Measurements from ENCODE around the gene DDX39B. TPM values are rescaled to one million over a fixed set of nuclear protein-coding genes. Genes with fewer than 3 reads are reported as not detected.

Gene DDX39B
- total and polyA plus RNA-seq, 2 experiments from 2014 or later: 210 to 287 TPM

DNA sequence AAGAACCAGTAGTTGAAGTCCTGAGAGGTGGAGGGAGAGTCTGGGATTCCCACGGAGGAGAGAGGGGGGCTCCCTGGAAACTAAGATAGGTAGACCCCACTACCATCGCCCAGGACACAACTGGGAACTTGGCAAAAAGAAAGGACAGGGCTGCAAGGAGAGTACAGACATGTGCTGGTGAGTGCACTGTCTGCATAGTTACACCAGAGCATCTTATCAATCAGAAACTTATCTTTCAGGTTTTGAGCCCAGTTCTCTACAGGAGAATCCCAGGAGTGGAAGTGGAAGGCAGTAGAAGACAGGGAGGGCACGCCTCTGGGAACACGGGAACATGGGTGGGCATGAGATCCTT lies 17.8 kb upstream of the DDX39B start:
- Histone ChIP-seq H3K4me1 (ENCODE audit: insufficient read depth) (no peaks in the 10 kb centered on the region), H3K9me2 (replicated peaks; ENCODE audit: insufficient read depth) (no peaks in the 10 kb centered on the region), H3K9me3 (ENCODE audit: low read depth) (no peaks in the 10 kb centered on the region), H4K20me1 (ENCODE audit: insufficient read depth, poor library complexity, severe bottlenecking) (no peaks in the 10 kb centered on the region), H3K27ac (no peak overlapping the region), H3K4me3 (no peak overlapping the region), H3K79me2 (no peaks in the 10 kb centered on the region), H3K4me2 (no peak overlapping the region), H2AFZ (no peak overlapping the region), H3K36me3 (replicated peaks; ENCODE audit: insufficient read depth, low read depth) (no peaks in the 10 kb centered on the region), H3K27me3 (no peaks in the 10 kb centered on the region)
- WGBS (ENCODE audit: low lambda C conversion rate, missing lambda C conversion rate): 98% methylated on average over 3 of the region's 4 CpGs
- TF ChIP-seq, protein P1, sequence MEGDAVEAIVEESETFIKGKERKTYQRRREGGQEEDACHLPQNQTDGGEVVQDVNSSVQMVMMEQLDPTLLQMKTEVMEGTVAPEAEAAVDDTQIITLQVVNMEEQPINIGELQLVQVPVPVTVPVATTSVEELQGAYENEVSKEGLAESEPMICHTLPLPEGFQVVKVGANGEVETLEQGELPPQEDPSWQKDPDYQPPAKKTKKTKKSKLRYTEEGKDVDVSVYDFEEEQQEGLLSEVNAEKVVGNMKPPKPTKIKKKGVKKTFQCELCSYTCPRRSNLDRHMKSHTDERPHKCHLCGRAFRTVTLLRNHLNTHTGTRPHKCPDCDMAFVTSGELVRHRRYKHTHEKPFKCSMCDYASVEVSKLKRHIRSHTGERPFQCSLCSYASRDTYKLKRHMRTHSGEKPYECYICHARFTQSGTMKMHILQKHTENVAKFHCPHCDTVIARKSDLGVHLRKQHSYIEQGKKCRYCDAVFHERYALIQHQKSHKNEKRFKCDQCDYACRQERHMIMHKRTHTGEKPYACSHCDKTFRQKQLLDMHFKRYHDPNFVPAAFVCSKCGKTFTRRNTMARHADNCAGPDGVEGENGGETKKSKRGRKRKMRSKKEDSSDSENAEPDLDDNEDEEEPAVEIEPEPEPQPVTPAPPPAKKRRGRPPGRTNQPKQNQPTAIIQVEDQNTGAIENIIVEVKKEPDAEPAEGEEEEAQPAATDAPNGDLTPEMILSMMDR (IDR thresholded peaks at IDR 0.05; ENCODE audit: poor library complexity): no peak
- no peak for TF ChIP-seq EZH2phosphoT487 (IDR thresholded peaks at IDR 0.05; ENCODE audit: low read depth, severe bottlenecking, unreplicated experiment)
- no peak for TF ChIP-seq EZH2 (IDR thresholded peaks at IDR 0.05; ENCODE audit: borderline replicate concordance)
- no peak for DNase-seq (ENCODE audit: low spot score)

DNA sequence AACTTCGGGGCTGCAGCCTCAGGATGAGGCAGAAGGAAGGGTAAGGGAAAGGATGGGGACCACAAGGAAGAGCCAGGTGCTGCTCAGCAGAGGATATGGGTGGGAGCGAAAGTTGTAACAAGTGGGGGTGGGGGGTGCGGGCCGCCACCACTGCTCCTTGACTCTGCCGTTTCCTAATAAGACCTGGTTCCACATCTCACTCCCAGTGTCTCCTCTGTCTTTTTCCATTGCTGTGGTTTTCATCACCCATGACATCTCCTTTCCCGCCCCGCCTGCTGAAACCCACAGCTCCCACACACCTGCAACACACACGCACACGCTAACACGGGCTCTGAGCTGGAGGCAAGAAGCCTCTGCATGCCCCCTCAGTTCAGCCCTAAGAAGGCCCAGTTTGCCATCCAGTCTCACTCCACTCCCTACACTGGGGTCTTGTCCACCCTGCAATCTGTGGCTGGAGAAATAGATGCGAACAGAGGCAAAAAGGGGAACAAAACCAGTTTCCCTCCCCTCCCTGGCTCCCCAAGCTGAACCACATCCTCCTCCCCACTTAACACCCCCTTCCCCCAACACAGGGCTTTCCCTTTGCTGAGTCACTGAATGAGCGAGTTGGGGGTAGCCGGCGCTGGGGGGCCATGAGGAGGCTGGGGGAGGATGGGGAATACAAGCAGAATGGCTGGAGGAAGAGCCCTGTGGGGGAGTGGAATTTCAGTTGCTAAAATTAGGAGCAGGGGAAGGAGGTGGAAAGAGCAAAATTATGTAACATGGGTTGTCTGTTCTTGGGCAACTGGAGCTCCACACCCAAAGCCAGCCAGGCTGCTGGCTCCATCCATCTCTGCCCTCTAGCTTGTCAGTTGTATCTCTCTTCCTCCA lies 17.1 kb upstream of the DDX39B start:
- Histone ChIP-seq H3K79me2 (peaks cover 5% of the 10 kb centered on the region), H3K27me3 (no peaks in the 10 kb centered on the region), H3K9me2 (replicated peaks; ENCODE audit: insufficient read depth) (no peaks in the 10 kb centered on the region), H3K4me3 (no peak overlapping the region), H3K4me1 (ENCODE audit: insufficient read depth) (no peaks in the 10 kb centered on the region), H3K27ac (no peak overlapping the region), H3K36me3 (replicated peaks; ENCODE audit: insufficient read depth, low read depth) (no peaks in the 10 kb centered on the region), H4K20me1 (ENCODE audit: insufficient read depth, poor library complexity, severe bottlenecking) (no peaks in the 10 kb centered on the region), H3K9me3 (ENCODE audit: low read depth) (no peaks in the 10 kb centered on the region), H3K4me2 (no peak overlapping the region), H2AFZ (no peak overlapping the region)
- DNase-seq (ENCODE audit: low spot score): no peak
- 96% methylated on average over 13 of the region's 14 CpGs for WGBS (ENCODE audit: low lambda C conversion rate, missing lambda C conversion rate)
- TF ChIP-seq EZH2 (IDR thresholded peaks at IDR 0.05; ENCODE audit: borderline replicate concordance): no peak
- TF ChIP-seq EZH2phosphoT487 (IDR thresholded peaks at IDR 0.05; ENCODE audit: low read depth, severe bottlenecking, unreplicated experiment): no peak
- TF ChIP-seq, protein P1 (IDR thresholded peaks at IDR 0.05; ENCODE audit: poor library complexity): no peak

DNA sequence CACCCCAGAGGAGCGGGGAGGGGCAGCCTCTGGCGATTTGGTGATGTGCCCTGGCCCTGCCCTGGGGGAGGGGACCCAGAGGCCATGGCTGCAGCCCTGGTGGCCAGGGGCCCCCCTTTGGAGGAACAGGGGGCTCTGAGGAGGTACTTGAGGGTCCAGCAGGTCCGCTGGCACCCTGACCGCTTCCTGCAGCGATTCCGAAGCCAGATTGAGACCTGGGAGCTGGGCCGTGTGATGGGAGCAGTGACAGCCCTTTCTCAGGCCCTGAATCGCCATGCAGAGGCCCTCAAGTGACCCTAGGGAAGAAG lies 16.5 kb upstream of the DDX39B start:
- no peaks in the 10 kb centered on the region for H3K9me3 ChIP-seq (ENCODE audit: low read depth)
- H4K20me1 ChIP-seq (ENCODE audit: insufficient read depth, poor library complexity, severe bottlenecking): no peaks in the 10 kb centered on the region
- H2AFZ ChIP-seq: no peak overlapping the region
- H3K27me3 ChIP-seq: no peaks in the 10 kb centered on the region
- no peaks in the 10 kb centered on the region for H3K36me3 ChIP-seq (replicated peaks; ENCODE audit: insufficient read depth, low read depth)
- H3K9me2 ChIP-seq (replicated peaks; ENCODE audit: insufficient read depth): no peaks in the 10 kb centered on the region
- DNase-seq (ENCODE audit: low spot score): no peak
- no peak overlapping the region for H3K4me3 ChIP-seq
- H3K27ac ChIP-seq: no peak overlapping the region
- TF ChIP-seq EZH2 (IDR thresholded peaks at IDR 0.05; ENCODE audit: borderline replicate concordance): no peak
- H3K4me2 ChIP-seq: no peak overlapping the region
- 92% methylated on average over 8 of the region's 8 CpGs for WGBS (ENCODE audit: low lambda C conversion rate, missing lambda C conversion rate)
- no peaks in the 10 kb centered on the region for H3K4me1 ChIP-seq (ENCODE audit: insufficient read depth)
- peaks cover 11% of the 10 kb centered on the region for H3K79me2 ChIP-seq

DNA sequence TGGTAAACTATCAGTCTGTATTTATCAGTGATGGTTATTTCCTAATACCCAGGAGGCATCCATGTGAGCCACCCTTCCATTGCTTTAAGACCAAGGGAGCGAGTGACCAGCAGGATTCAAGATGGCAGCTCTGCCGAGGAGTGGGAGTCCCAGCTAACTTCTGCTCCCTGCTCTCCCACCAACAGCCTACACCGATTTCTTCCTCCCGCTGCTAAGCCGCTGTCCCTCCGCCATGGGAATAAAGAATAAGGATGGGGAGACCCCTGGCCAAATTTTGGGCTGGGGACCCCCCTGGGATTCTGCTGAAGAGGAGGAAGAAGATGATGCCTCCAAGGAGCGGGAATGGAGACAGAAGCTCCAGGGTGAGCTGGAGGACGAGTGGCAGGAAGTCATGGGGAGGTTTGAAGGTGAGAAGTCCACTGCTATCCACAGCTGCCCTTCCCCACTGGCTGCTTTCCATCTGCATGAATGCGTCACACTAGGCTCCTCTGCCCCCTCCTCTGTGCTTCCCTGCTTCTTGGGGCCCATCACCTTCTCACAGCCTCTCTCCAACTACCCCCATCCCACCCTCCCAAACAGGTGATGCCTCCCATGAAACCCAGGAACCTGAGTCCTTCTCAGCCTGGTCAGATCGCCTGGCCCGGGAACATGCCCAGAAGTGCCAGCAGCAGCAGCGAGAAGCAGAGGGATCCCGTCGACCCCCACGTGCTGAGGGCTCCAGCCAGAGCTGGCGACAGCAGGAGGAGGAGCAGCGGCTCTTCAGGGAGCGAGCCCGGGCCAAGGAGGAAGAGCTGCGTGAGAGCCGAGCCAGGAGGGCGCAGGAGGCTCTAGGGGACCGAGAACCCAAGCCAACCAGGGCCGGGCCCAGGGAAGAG lies 15.9 kb upstream of the DDX39B start:
- H3K27ac ChIP-seq: no peak overlapping the region
- no peak overlapping the region for H3K4me3 ChIP-seq
- TF ChIP-seq, protein P1 (IDR thresholded peaks at IDR 0.05; ENCODE audit: poor library complexity): no peak
- TF ChIP-seq EZH2 (IDR thresholded peaks at IDR 0.05; ENCODE audit: borderline replicate concordance): no peak
- TF ChIP-seq EZH2phosphoT487 (IDR thresholded peaks at IDR 0.05; ENCODE audit: low read depth, severe bottlenecking, unreplicated experiment): no peak
- H3K4me2 ChIP-seq: no peak overlapping the region
- no peaks in the 10 kb centered on the region for H4K20me1 ChIP-seq (ENCODE audit: insufficient read depth, poor library complexity, severe bottlenecking)
- no peaks in the 10 kb centered on the region for H3K9me3 ChIP-seq (ENCODE audit: low read depth)
- no peaks in the 10 kb centered on the region for H3K4me1 ChIP-seq (ENCODE audit: insufficient read depth)
- H3K79me2 ChIP-seq: peaks cover 12% of the 10 kb centered on the region
- H3K27me3 ChIP-seq: no peaks in the 10 kb centered on the region
- 87% methylated on average over 24 of the region's 24 CpGs for WGBS (ENCODE audit: low lambda C conversion rate, missing lambda C conversion rate)
- H3K36me3 ChIP-seq (replicated peaks; ENCODE audit: insufficient read depth, low read depth): no peaks in the 10 kb centered on the region
- H3K9me2 ChIP-seq (replicated peaks; ENCODE audit: insufficient read depth): no peaks in the 10 kb centered on the region
- DNase-seq (ENCODE audit: low spot score): no peak
- H2AFZ ChIP-seq: no peak overlapping the region

All from hepatocyte (in vitro differentiated cells).